PC-9 (cell line): Measurements from ENCODE around the gene PTOV1. TPM values are rescaled to one million over a fixed set of nuclear protein-coding genes. Genes with fewer than 3 reads are reported as not detected.

Source experiments
- microRNA-seq: library from miRNA; unstranded; fragments of <30 nt; microRNA quantifications from one replicate; pipeline ENCODE4 v1.2.0, GENCODE V29; 2021; ENCODE audit warnings: borderline number of aligned reads, borderline replicate concordance
- total RNA-seq: library from RNA; stranded (reverse); gene quantifications from 2 replicates; pipeline ENCODE4 v1.2.3, GENCODE V29; 2021

The PTOV1 gene
- total RNA-seq, 1 experiment from 2014 or later: 155 TPM

Small RNAs within 50 kb of the gene (microRNA-seq; reads per million reads assigned to microRNA genes)
- gene MIR4749 (2.0 reads per million), gene MIR4750 (3.4 reads per million), gene MIR6800 (not detected)

Other genes with a start within 250 kb of the PTOV1 start
- 36.6 and 40.6 TPM in 2 replicates for gene RRAS, start 211.0 kb upstream of the PTOV1 start, total RNA-seq
- gene SCAF1, start 208.9 kb upstream of the PTOV1 start, total RNA-seq: 86.9 and 91.3 TPM in 2 replicates
- gene IRF3, start 185.3 kb upstream of the PTOV1 start, total RNA-seq: 181 and 220 TPM in 2 replicates
- gene BCL2L12, start 185.2 kb upstream of the PTOV1 start, total RNA-seq: 80.3 and 84.8 TPM in 2 replicates
- gene PRMT1, start 173.9 kb upstream of the PTOV1 start, total RNA-seq: 228 and 261 TPM in 2 replicates
- 9.5 and 14.2 TPM in 2 replicates for gene ADM5, start 161.6 kb upstream of the PTOV1 start, total RNA-seq
- 1.7 and 2.1 TPM in 2 replicates for gene CPT1C, start 160.0 kb upstream of the PTOV1 start, total RNA-seq
- gene TSKS, start 87.9 kb upstream of the PTOV1 start, total RNA-seq: not detected in 2 replicates
- gene AP2A1, start 84.2 kb upstream of the PTOV1 start, total RNA-seq: 91.8 and 95.1 TPM in 2 replicates
- gene FUZ, start 37.9 kb upstream of the PTOV1 start, total RNA-seq: 50.0 and 60.4 TPM in 2 replicates
- gene MED25, start 32.9 kb upstream of the PTOV1 start, total RNA-seq: 92.2 and 99.6 TPM in 2 replicates
- gene PNKP, start 16.4 kb downstream of the PTOV1 start, total RNA-seq: 82.7 and 85.6 TPM in 2 replicates
- gene AKT1S1, start 26.2 kb downstream of the PTOV1 start, total RNA-seq: 109 and 143 TPM in 2 replicates
- gene TBC1D17, start 26.5 kb downstream of the PTOV1 start, total RNA-seq: 52.1 and 62.3 TPM in 2 replicates
- 0.85 TPM in 1 of 2 replicates, not detected in the other for gene IL4I1, start 45.7 kb downstream of the PTOV1 start, total RNA-seq
- gene ATF5, start 78.0 kb downstream of the PTOV1 start, total RNA-seq: 15.3 and 19.2 TPM in 2 replicates
- 66.8 and 101 TPM in 2 replicates for gene NUP62, start 78.3 kb downstream of the PTOV1 start, total RNA-seq
- gene SIGLEC11, start 110.0 kb downstream of the PTOV1 start, total RNA-seq: not detected in 2 replicates
- 53.3 and 62.5 TPM in 2 replicates for gene VRK3, start 174.2 kb downstream of the PTOV1 start, total RNA-seq
- gene ZNF473, start 174.8 kb downstream of the PTOV1 start, total RNA-seq: 13.9 and 14.0 TPM in 2 replicates